Esophagus muscularis mucosa (tissue), 4 donors: ENCODE measurements around the gene SLC9C2.

Source experiments
- EP300 ChIP-seq: sonication (generic); formaldehyde crosslinking; IDR thresholded peaks from one replicate; pipeline ENCODE4 v1.6.1; 2017; ENCODE audit warnings: antibody characterized with exemption
- POLR2A ChIP-seq: fragments of 450-650 bp; IDR thresholded peaks from one replicate; pipeline ENCODE4 v1.6.1; 2017; ENCODE audit warnings: antibody characterized with exemption, moderate library complexity, mild to moderate bottlenecking, low read depth
- TF ChIP-seq, protein P1 (sequence below), 3 experiments: fragments of 200-600 bp in 2 of 3; fragments of 450-650 bp in 1 of 3; sonication (generic) in 2 of 3; IDR thresholded peaks; one replicate each; pipeline ENCODE4 v1.5.1; 2017 to 2019; ENCODE audit warnings: antibody characterized with exemption in 3 of 3, mild to moderate bottlenecking in 2 of 3, moderate library complexity in 1 of 3

DNA sequence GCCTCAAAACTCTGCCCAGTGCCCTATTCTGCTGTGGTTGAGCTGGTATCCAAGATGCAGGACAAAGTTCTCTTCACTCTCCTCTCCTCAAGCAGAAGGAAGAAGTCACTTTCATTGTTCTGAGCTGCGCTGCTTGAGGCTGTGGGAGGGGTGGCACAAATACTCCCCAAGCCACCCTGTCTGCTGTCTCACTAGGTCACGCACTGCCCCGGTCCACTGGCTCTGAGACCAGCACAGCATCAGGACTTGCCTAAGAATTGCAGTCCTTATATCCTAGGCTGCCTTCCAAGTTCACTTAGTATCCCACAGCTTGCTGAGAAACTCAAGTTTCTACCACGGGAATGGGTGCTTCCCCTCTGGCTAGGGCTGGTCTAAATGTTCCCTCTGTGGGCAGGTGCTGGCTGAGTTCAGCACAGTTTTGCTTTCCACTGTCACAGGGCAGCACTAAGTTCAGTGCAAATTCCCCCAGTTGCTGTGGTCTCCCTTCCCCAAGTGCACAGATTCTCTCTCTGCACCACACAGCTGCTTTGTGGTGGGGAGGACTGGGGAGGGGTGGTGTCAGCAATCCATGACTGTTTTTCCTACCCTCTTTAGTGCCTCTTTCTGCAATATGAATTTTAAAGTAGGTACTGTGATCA lies 32.4 kb downstream of the SLC9C2 start:
- TF ChIP-seq, protein P1, sequence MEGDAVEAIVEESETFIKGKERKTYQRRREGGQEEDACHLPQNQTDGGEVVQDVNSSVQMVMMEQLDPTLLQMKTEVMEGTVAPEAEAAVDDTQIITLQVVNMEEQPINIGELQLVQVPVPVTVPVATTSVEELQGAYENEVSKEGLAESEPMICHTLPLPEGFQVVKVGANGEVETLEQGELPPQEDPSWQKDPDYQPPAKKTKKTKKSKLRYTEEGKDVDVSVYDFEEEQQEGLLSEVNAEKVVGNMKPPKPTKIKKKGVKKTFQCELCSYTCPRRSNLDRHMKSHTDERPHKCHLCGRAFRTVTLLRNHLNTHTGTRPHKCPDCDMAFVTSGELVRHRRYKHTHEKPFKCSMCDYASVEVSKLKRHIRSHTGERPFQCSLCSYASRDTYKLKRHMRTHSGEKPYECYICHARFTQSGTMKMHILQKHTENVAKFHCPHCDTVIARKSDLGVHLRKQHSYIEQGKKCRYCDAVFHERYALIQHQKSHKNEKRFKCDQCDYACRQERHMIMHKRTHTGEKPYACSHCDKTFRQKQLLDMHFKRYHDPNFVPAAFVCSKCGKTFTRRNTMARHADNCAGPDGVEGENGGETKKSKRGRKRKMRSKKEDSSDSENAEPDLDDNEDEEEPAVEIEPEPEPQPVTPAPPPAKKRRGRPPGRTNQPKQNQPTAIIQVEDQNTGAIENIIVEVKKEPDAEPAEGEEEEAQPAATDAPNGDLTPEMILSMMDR (IDR thresholded peaks at IDR 0.05), result no peak
- no peak for TF ChIP-seq POLR2A
- no peak for TF ChIP-seq EP300
